GM08714 (cell line): Measurements from ENCODE around the gene IGF2.

Source experiments
- H3K4me3 ChIP-seq: fragments of 200-500 bp; sonication (Bioruptor generic); 2 replicates; pipeline ENCODE4 v1.5.1; 2014; ENCODE audit warnings: mild to moderate bottlenecking, low read length, inconsistent platforms
- ZNF274 ChIP-seq: IDR thresholded peaks from 2 replicates; pipeline ENCODE4 v1.6.1; 2012; ENCODE audit warnings: mild to moderate bottlenecking, low read depth, low read length

The IGF2 gene

DNA sequence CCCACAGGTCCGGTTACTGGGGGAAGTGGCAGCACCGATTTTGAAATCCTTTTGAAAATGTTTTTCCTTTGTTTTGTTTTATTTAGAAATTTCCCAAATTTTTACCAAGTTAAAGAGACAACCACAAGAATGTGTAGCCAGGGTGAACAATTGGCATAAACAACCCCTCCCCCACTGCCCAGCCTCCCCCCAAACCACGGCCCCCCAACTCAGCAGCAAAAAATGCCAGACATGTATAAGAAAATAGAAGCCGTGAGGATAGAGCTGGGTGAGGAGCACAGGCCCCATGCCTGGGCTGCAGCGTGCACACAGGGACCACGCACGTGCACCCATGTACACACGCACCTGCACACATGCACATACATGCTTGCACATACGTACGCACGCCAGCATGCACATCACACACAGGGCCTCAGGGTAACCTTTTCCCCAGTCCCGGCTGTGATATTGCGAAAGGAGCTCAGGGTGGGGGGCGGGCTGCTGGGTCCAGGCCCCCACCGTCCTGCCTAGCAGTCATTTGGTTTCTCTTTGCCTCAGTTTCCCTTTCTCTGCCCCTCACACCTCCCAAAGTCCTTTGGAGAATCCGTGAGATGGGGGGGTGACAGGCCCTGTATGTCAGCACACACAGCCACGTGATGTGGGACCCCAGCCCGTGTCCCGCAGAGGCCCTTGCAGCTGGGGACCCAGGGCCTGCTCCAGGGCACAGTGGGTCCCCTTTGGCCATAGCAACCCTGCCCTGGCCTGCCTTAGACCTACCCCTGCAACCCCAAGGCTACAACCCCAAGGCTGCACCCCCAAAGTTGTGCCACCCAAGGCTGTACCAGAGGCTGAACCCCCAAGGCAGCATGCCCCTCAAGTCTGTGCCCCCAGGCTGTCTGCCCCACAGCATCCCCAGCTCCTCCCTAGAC is 42.9 kb downstream of the IGF2 start:
- no peak overlapping the region for H3K4me3 ChIP-seq
- no peak for TF ChIP-seq ZNF274

DNA sequence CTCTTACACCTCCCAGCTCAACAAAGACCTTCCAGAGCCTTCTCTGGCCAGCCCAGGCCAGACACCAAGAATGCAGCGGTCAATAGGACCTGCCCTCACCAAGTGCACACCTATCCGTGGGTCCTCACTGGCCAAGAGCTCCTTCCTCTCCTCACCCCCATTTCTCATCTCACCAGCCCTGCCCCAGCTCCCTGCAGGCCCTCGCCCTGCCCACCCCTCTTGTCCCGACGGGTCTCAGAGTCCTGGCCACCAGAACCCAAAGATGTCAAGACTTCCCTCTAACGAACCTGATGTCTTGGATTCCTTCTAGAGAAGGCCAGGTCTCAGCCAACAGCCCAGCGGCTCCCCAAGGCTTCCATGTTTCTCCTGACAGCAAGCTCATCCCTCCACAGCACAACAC is 43.6 kb downstream of the IGF2 start:
- H3K4me3 ChIP-seq = no peak overlapping the region
- no peak for TF ChIP-seq ZNF274

DNA sequence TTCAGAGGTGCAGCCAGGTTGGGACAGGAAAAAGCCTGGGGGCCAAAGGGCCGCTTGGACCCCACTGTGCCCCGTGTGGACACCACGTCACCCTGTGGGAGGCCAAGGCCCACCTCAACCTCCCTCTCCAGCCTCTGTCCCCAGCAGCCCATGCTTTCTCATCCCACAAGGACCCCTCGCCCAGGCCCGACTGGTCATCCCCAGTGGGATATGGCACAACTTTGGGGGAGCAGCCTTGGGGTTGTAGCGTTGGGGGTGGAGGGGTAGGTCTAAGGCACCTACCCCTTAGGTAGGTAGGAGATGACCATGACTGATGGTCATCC is 44.0 kb downstream of the IGF2 start:
- no peak for TF ChIP-seq ZNF274
- no peak overlapping the region for H3K4me3 ChIP-seq

DNA sequence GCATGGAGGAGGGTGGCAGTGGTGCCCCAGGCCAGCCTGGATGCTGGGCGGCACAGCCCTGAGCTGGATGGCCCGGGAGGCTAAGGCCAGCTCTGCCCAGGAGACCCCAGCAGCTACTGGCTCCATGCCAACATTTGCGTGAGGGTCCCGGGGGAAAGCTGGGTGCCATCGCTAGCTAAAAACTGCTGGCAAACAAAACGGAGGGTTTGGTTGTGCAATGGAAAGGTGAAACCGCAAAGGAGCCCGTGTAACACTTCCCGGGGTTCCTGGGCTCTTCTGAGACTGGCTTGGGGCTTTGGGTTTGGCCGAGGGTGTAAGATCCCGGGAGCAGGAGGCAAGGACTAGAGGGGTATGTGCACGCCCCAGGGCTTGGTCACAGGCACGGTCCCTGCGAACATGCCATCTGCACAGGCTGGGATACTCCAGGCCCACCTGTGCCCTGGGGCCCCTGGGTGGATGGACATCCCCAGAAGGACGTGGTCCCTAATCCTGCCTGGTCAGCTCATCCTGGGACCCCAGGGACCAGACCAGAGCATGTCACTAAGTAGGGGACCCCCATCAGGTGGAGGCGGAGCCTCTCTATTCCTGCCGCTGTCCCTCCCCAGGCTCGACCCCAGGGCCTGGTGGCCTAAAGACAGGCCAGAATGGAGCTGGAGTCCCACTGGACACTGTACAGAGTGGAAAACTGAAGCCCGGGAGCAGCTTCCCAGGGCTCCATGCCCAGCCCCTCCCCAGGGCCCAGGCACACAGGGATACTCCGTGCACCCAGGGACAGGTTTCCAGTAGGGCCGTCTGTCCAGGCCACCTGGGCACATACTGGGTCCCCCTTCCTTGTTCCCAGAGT is 44.6 kb downstream of the IGF2 start:
- no peak overlapping the region for H3K4me3 ChIP-seq
- TF ChIP-seq ZNF274 = no peak

DNA sequence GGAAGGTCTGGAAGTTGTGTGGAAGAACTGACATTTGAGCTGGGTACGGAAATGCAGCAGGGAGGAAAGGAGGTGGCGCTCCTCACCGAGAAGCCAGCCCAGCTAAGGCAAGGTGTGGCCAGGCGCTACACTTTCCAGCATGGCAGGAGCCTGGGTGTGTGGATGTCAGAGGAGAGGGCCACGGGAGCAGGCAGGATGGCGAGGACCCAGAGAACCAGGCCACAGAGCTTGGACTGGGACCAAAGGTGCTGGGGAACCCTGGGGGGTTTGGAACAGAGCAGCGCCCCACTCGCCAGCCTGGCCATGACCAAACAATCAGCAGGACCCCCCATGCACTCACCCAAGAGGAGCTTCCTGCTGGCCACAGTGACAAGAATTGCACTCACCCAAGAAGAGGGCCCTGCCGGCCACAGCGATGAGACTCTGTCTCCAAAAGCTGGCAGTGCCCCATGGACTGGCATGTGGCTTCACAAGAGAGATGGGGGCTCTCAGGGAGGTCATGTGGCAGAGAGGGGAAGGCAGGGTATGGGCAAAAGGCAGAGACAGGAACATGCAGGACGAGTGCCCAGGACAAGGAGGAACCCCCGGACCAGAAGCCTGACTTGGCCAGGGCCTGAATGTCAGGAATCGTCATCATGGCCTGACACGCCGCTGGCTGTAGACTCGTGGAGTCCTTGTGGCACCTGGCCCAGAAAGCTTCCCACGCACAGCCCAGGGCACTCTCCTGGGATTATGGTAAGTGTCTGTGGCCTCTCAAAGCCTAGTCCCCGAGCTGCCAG is 45.4 kb downstream of the IGF2 start:
- no peak overlapping the region for H3K4me3 ChIP-seq
- no peak for TF ChIP-seq ZNF274

DNA sequence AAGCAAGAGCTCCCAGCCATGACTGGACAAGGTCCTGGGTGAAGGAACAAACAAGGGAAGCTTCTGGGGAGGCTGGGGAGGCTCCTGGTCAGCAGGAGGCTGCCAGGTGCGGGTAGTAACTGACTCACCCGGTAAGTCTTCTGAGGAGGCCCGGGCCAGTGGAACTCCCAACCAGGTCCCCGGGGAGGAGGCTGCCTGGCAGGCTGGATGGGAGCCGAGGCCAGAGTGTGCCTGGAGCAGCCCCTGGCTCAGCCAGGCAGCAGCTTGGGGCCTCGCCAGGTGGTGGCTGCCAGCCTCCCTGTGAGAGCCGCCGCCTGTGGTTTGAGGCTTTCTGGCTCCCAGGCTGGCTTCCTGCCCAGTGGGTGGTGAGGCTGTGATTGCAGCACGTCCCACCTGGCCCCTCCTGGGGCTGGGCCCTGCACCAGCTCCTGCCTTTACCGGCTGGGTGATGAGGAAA is 46.2 kb downstream of the IGF2 start:
- TF ChIP-seq ZNF274 = no peak
- no peak overlapping the region for H3K4me3 ChIP-seq

DNA sequence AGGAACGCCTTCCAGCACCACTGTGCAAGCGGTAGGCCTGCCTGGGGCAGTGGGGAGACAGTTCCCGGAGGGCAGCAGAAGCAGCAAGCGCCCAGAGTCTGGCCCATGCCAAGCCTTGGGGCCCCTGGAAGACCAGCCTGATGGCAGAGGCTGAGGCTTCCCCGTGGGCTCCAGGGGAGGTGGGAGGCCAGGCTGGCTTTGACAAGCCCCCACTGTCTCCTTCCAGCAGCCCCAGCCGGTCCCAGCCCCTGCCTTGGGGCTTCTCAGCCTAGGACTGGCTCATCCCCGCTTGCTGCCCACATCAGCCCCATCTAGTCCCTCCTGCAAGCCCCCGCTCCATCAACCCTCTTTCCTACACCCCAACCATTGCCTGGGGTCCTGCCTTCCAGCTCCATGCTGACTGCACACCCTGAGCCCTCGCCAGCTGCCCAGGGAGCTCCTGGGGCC is 46.7 kb downstream of the IGF2 start:
- no peak overlapping the region for H3K4me3 ChIP-seq
- TF ChIP-seq ZNF274 = no peak

DNA sequence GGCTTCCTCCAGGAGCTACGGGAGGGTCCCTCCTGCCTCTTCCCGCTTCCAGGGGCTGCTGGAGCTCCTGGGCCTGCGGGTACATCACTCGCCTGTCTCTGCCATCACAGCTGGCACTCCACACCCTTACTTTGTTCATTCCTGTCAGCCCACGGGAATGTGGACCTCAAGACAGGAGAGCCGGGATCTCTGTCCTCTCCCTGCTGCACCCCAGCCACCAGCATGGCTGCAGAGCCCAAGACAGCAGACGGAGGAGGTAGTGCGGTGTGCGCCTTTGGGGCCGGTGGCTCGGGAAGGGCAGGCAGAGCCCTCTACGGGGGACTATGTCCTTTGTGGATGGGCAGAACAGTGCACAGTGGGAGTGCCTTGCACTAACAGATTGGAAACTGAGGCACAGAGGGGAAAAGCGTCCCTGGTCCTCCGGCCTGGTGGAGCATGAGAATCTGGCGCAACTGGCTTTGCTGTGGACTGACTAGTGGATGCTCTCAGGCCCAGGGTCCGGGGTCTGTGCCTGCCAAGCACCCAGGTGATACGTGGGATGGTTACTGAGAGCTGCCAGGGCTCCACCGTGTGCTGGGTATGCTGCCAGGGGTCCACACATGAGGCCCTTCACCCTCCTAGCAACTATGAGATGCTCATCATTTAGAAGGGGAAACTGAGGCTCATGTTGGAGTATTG is 47.3 kb downstream of the IGF2 start:
- no peak for TF ChIP-seq ZNF274
- no peak overlapping the region for H3K4me3 ChIP-seq

DNA sequence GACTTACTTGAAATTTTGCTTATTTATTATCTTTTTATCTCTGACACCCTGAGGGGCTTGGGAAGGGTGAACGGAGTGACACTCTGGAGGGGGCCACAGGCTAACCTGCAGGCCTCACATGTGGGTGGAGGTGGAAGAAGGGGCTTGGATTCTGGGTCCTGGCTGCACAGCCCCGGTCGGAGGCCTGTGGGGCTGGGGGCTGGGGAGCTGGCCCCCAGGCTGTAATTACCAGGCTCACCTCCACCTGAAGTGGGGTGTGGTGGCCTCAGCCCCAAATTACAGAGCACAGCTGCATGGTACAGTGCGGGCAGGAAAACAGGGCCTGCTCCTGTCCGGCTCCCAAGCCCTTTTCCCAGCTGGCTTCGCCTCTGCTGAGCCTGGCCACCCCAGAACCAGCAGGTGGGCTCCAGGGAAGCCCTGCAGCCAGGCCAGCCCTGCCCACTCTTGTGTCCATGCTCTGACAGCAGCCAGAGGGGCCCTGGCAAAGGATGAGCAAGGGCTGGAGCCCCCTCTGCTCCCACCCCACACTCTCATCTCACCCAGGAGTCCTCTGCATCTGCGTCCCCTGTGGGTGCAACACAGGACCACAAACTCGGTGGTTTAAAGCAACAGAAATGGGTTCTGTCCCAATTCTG is 48.0 kb downstream of the IGF2 start:
- TF ChIP-seq ZNF274 = no peak
- H3K4me3 ChIP-seq = no peak overlapping the region

DNA sequence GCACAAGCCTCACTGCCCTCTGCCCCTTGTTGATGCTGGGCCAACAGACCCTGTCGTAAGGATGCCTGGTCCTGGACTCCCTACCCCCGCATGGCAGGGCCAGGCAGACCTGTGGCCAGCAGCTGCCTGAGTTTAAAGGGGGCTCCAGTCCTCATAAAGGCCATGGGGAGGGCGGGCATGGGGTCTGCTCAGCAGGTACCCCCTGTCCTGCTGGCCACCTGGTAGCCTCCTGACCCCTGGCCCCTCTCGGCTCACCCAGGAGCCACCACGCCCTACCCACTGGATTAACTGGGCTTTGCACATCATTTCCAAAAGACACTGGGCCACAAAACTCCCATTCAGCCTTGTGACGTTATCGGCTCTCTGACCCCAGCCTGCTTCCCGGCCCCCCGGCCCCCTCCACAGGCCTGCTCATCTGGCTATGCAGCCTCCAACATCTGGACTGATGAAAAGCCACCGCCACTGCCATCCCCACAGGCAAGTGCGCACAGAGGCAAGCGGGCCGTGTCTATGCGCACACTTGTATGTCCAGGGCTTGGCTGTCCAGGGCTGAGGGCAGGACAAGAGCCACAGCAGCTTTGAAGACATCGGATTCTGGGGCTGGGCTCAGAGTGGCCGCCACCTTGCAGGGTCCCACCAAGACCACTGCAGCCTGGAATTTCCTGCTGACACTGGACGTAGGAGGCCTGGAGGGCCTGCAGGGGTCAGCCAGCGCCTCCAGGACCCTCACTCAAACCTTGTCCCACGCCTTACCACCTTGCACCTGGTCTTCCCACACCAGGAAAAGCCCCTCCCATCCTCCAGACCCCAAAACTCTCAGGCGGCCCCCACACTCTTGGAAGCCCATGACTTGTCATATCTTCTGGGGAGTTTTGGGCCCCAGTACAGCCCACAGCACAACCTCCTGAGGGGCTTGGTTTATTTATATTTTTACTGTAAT is 48.7 kb downstream of the IGF2 start:
- no peak for TF ChIP-seq ZNF274
- no peak overlapping the region for H3K4me3 ChIP-seq

DNA sequence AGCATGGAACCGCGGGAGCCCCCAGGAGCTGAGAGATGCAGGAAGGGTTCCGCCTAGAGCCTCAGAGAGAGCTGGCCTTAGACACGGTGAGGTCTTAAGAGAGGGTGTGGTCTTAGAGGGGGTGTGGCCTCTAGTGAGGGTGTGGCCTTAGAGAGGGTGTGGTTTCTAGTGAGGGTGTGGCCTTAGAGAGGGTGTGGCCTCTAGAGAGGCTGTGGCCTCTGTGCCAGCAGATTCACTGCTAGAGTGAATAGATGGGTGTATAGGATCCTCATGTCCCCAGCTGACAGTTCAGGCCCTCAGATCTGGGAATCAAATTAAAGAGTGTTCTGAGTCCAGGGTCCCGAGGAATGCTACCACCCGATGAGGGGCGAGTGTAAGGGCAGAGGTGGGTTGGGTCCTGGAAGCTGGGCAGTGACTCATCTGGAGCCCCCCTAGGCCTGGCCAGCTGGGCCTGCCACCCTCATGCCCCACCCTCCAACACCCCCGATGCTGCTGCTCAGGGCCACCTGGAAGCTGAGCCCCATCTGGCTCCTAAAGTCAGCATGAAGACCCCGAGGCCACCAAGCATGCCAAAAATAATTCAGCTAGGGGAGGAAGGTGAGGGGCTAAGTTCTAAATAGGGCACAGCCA is 49.5 kb downstream of the IGF2 start:
- no peak for TF ChIP-seq ZNF274
- no peak overlapping the region for H3K4me3 ChIP-seq

DNA sequence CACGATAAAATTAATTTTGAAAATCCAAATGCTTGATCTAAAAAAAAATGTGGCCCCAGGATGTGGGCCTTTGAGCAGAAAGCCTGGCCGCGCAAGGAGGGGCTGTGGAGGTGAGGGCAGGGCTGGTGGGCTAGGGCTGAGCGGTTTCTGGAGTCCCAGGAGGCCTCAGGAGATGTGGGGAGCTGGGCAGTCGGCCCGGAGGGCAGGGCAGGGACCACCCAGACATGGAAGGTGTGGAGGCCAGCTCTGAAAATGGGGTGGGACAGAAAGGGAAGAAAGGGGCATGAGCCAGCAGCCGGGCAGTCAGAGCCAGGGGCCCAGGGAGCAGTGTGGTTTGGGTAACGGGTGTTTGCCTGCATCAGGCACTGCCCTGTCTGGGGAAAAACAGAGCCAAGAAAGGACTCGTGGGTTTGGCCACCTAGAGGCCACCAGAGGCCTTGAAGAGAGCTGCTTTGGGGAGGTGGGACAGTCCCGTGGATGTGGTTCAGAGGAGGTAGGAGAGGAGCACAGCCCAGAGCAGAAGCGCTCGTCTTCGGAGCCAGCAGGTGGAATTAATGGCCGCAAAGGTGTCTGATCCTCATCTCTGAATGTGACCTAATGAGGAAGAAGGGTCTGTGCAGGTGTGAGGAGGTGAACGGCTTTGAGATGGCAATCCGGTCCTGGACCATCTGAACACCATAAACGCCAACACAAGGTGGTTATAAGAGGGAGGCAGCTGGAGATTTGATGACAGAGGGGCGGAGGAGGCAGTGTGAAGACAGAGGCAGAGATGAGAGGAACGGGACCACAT is 50.2 kb downstream of the IGF2 start:
- TF ChIP-seq ZNF274 = no peak
- H3K4me3 ChIP-seq = no peak overlapping the region
